SK-N-SH (cell line): ENCODE data around the gene SLC4A8. TPM values are rescaled to one million over a fixed set of nuclear protein-coding genes. Genes with fewer than 3 reads are reported as not detected.

Source experiments
- CTCF ChIA-PET: fragments of 300-600, 350-600 bp; formaldehyde crosslinking; extraction: SDS; loops from one replicate; lab custom pipeline; 2021; lab: Yijun Ruan, JAX
- POLR2A ChIA-PET: fragments of 350-600 bp; sonication (Branson Sonifier 250); formaldehyde crosslinking; extraction: SDS; loops from one replicate; lab custom pipeline; 2020; ENCODE audit warnings: antibody characterized with exemption, inconsistent platforms; lab: Yijun Ruan, JAX
- DNase-seq: peaks from one replicate; pipeline ENCODE4 v3.0.0; 2012
- H2AFZ ChIP-seq: fragments of 200-600 bp; sonication (generic); 2 replicates; pipeline ENCODE4 v1.8.1; 2016; ENCODE audit warnings: antibody characterized with exemption, mild to moderate bottlenecking, low read depth
- H3F3A ChIP-seq: fragments of 200-600 bp; sonication (generic); replicated peaks from 2 replicates; pipeline ENCODE3; 2016; ENCODE audit warnings: antibody characterized with exemption, mild to moderate bottlenecking; ENCODE audit not compliant: insufficient read depth
- H3K27ac ChIP-seq, 2 experiments: fragments of 200-500 bp in 1 of 2; fragments of 200-600 bp in 1 of 2; sonication (Bioruptor generic) in 1 of 2; sonication (generic), shearing (Covaris generic) in 1 of 2; 2 replicates each; pipeline versions ENCODE4 v1.5.1 to v1.6.1; 2014 to 2016; ENCODE audit warnings: low read depth in 2 of 2, inconsistent platforms in 1 of 2, low read length in 1 of 2, mild to moderate bottlenecking in 1 of 2, mixed read lengths in 1 of 2
- H3K27me3 ChIP-seq: fragments of 200-600 bp; sonication (generic), shearing (Covaris generic); 2 replicates; pipeline ENCODE4 v1.6.1; 2016; ENCODE audit warnings: mixed run types; ENCODE audit not compliant: insufficient read depth
- H3K36me3 ChIP-seq, 2 experiments: fragments of 200-500 bp in 1 of 2; fragments of 200-600 bp in 1 of 2; sonication (Bioruptor generic) in 1 of 2; sonication (generic) in 1 of 2; replicated peaks in 1 of 2; 2 replicates each; pipeline versions ENCODE3 to v1.5.1; 2014 to 2016; ENCODE audit warnings: low read length in 1 of 2, mild to moderate bottlenecking in 1 of 2; ENCODE audit not compliant: insufficient read depth in 2 of 2, control insufficient read depth in 1 of 2
- H3K4me1 ChIP-seq, 2 experiments: fragments of 200-500 bp in 1 of 2; fragments of 200-600 bp in 1 of 2; sonication (Bioruptor generic) in 1 of 2; sonication (generic), shearing (Covaris generic) in 1 of 2; 2 replicates each; pipeline versions ENCODE4 v1.5.1 to v1.6.1; 2014 to 2016; ENCODE audit warnings: low read depth in 1 of 2, low read length in 1 of 2, mixed run types in 1 of 2; ENCODE audit not compliant: insufficient read depth in 2 of 2, control insufficient read depth in 1 of 2
- H3K4me2 ChIP-seq: fragments of 200-600 bp; sonication (generic), shearing (Covaris generic); 2 replicates; pipeline ENCODE4 v1.6.1; 2017; ENCODE audit warnings: mixed run types
- H3K4me3 ChIP-seq, 2 experiments: fragments of 200-500 bp in 1 of 2; fragments of 200-600 bp in 1 of 2; sonication (Bioruptor generic) in 1 of 2; sonication (generic), shearing (Covaris generic) in 1 of 2; 2 replicates each; pipeline versions ENCODE4 v1.5.1 to v1.8.1; 2014 to 2016; ENCODE audit warnings: low read depth in 2 of 2, inconsistent platforms in 1 of 2, low read length in 1 of 2, mild to moderate bottlenecking in 1 of 2, mixed read lengths in 1 of 2, moderate library complexity in 1 of 2
- H3K79me2 ChIP-seq: fragments of 200-600 bp; sonication (generic); 2 replicates; pipeline ENCODE4 v1.8.1; 2017; ENCODE audit warnings: mild to moderate bottlenecking; ENCODE audit not compliant: insufficient read depth
- H3K9ac ChIP-seq: fragments of 200-600 bp; sonication (generic); 2 replicates; pipeline ENCODE4 v1.6.1; 2017; ENCODE audit warnings: mixed run types
- H3K9me2 ChIP-seq: fragments of 200-600 bp; sonication (generic); 2 replicates; pipeline ENCODE4 v1.6.1; 2017; ENCODE audit warnings: mixed run types
- H3K9me3 ChIP-seq: fragments of 200-600 bp; sonication (generic); 2 replicates; pipeline ENCODE4 v1.6.1; 2017; ENCODE audit warnings: mixed run types, mild to moderate bottlenecking, moderate library complexity
- H4K20me1 ChIP-seq: fragments of 200-600 bp; sonication (generic); 2 replicates; pipeline ENCODE4 v1.6.1; 2017; ENCODE audit warnings: mild to moderate bottlenecking, mixed run types; ENCODE audit not compliant: insufficient read depth
- CHD2 ChIP-seq: fragments of 150-350 bp; IDR thresholded peaks from 2 replicates; pipeline ENCODE4 v1.6.1; 2018; ENCODE audit warnings: low read length; ENCODE audit not compliant: partially characterized antibody
- ELF1 ChIP-seq: IDR thresholded peaks from 2 replicates; pipeline ENCODE4 v1.4.0; 2012
- FOXJ3 ChIP-seq: sonication (generic); formaldehyde crosslinking; IDR thresholded peaks from 2 replicates; pipeline ENCODE4 v1.5.1; 2020; ENCODE audit warnings: mild to moderate bottlenecking, missing genetic modification reagents
- GABPA ChIP-seq: IDR thresholded peaks from 2 replicates; pipeline ENCODE4 v1.4.0; 2012; ENCODE audit warnings: low read depth, mild to moderate bottlenecking
- JUND ChIP-seq: IDR thresholded peaks from 2 replicates; pipeline ENCODE4 v1.4.0; 2012
- MAX ChIP-seq: IDR thresholded peaks from 2 replicates; pipeline ENCODE4 v1.4.0; 2012; ENCODE audit warnings: low read depth
- MXI1 ChIP-seq: IDR thresholded peaks from 2 replicates; pipeline ENCODE4 v1.6.1; 2012; ENCODE audit warnings: mild to moderate bottlenecking, low read depth, low read length, improper control_type of control experiment
- NFIC ChIP-seq: IDR thresholded peaks from 2 replicates; pipeline ENCODE4 v1.4.0; 2012; ENCODE audit warnings: borderline replicate concordance
- NRF1 ChIP-seq: IDR thresholded peaks from 2 replicates; pipeline ENCODE4 v1.6.1; 2012; ENCODE audit warnings: low read depth, mild to moderate bottlenecking, low read length
- POLR2AphosphoS5 ChIP-seq: IDR thresholded peaks from 2 replicates; pipeline ENCODE4 v1.6.1; 2012; ENCODE audit warnings: low read depth, low read length
- RCOR1 ChIP-seq: fragments of 150-350 bp; IDR thresholded peaks from 2 replicates; pipeline ENCODE4 v1.6.1; 2017; ENCODE audit warnings: antibody characterized with exemption, low read length
- RXRA ChIP-seq: IDR thresholded peaks from 2 replicates; pipeline ENCODE4 v1.4.0; 2012; ENCODE audit warnings: low read depth, mild to moderate bottlenecking, borderline replicate concordance
- SIN3A ChIP-seq: IDR thresholded peaks from 2 replicates; pipeline ENCODE4 v1.6.1; 2012; ENCODE audit warnings: low read depth, mild to moderate bottlenecking, low read length, moderate library complexity, borderline replicate concordance
- TAF1 ChIP-seq: IDR thresholded peaks from 2 replicates; pipeline ENCODE4 v1.6.1; 2012; ENCODE audit warnings: low read depth, mild to moderate bottlenecking, low read length, moderate library complexity, borderline replicate concordance
- TCF12 ChIP-seq: IDR thresholded peaks from 2 replicates; pipeline ENCODE4 v1.4.0; 2012
- USF2 ChIP-seq: fragments of 150-350 bp; IDR thresholded peaks from 2 replicates; pipeline ENCODE4 v1.6.1; 2017; ENCODE audit warnings: antibody characterized with exemption, low read length, low read depth, borderline replicate concordance
- WGBS: methylation state at CpG from one replicate; pipeline ENCODE4 v1.1.6; 2017; ENCODE audit warnings: low lambda C conversion rate; 5-methylcytosine and 5-hydroxymethylcytosine counted together
- polyA plus RNA-seq, 3 experiments: library from polyadenylated mRNA; depleted of rRNA; stranded (reverse); fragments of >200 nt; gene quantifications; 2 replicates each; pipeline ENCODE4 v1.2.3, GENCODE V29; 2012

SLC4A8 gene
- polyA plus RNA-seq, 1 of the 3 experiments (the other 2 are of a cell fraction): 5.2 TPM

GRCh38 chr12:51403681-51404136 is 20.9 kb upstream of the SLC4A8 start:
- DNase-seq: no peak
- Histone ChIP-seq H4K20me1 (no peaks in the 10 kb centered on the region), H3K9me2 (no peaks in the 10 kb centered on the region), H3K9me3 (no peaks in the 10 kb centered on the region), H3K79me2 (no peaks in the 10 kb centered on the region), H3K9ac (no peak overlapping the region), H3K27me3 (no peaks in the 10 kb centered on the region), H2AFZ (no peak overlapping the region), H3K4me2 (no peak overlapping the region), H3K36me3 (no peaks in the 10 kb centered on the region), H3K4me1 (peaks cover 0 to 48% of the 10 kb centered on the region in 2 experiments; a peak in 2 of 4 replicates), H3F3A (no peaks in the 10 kb centered on the region), H3K27ac (peak overlapping the region in 1 of 2 experiments; percentile 18; a peak in 1 of 4 replicates), H3K4me3 (no peak overlapping the region)
- 88% methylated on average over 4 of the region's 4 CpGs for WGBS
- no peak for TF ChIP-seq ELF1
- TF ChIP-seq NRF1: no peak
- TF ChIP-seq USF2: no peak
- no peak for TF ChIP-seq POLR2AphosphoS5
- TF ChIP-seq TAF1: no peak
- TF ChIP-seq SIN3A: no peak
- TF ChIP-seq CHD2: no peak
- CTCF ChIA-PET: interaction anchor here (0.7 to 1.5 kb wide), 4 partner anchors 17 to 128 kb away, joined by 3 to 4 read pairs (median 3); no protein-coding TSS in a partner anchor
- POLR2A ChIA-PET: no interaction called here

GRCh38 chr12:51404627-51405026 is 20.0 kb upstream of the SLC4A8 start:
- Histone ChIP-seq H2AFZ (no peak overlapping the region), H3F3A (no peaks in the 10 kb centered on the region), H3K9ac (no peak overlapping the region), H3K4me1 (peaks cover 0 to 53% of the 10 kb centered on the region in 2 experiments; a peak in 2 of 4 replicates), H3K4me2 (no peak overlapping the region), H3K27me3 (no peaks in the 10 kb centered on the region), H3K9me2 (no peaks in the 10 kb centered on the region), H3K36me3 (no peaks in the 10 kb centered on the region), H3K4me3 (no peak overlapping the region), H3K9me3 (no peaks in the 10 kb centered on the region), H4K20me1 (no peaks in the 10 kb centered on the region)
- DNase-seq: no peak
- 88% methylated on average over 3 of the region's 3 CpGs for WGBS
- POLR2A ChIA-PET: no interaction called here
- CTCF ChIA-PET: interaction anchor here (0.8 to 1.5 kb wide), 3 partner anchors 16 to 127 kb away, joined by 3 to 4 read pairs (median 3); no protein-coding TSS in a partner anchor
- no peak for TF ChIP-seq NRF1
- TF ChIP-seq NFIC: no peak
- no peak for TF ChIP-seq RXRA
- TF ChIP-seq JUND: no peak
- TF ChIP-seq MXI1: no peak
- TF ChIP-seq MAX: no peak
- TF ChIP-seq SIN3A: no peak
- no peak for TF ChIP-seq RCOR1
- TF ChIP-seq TCF12: no peak
- no peak for TF ChIP-seq FOXJ3
- no peak for TF ChIP-seq GABPA
- TF ChIP-seq, all 33 proteins: peak for 0
- no peaks in the 10 kb centered on the region for H3K79me2 ChIP-seq
- H3K27ac ChIP-seq: peak overlapping the region in 1 of 2 experiments; percentile 77; a peak in 1 of 4 replicates
